Measurements from ENCODE around the gene HCRTR2.

DNA sequence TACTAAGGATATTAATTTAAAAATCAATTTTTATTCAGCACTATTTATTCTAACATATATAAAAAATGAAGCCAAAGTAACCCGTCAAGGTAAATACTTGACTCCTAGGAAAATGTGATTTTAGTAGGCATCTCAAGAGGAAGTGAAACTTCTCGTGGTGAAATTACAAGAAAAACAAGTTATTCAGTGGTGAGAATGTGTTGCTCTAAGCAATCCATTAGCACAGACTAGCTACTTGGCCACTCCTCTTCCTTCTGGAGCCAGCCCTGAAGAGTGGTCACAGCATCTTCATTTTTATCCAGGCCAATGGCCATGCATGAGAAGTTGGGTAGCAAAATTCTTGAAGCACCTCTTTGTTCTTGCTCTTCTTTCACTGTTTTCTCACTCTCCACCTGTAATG is 112.5 kb downstream of the HCRTR2 start:
- TF ChIP-seq EZH2 (IDR thresholded peaks at IDR 0.05) (no peak), POLR2AphosphoS5 (IDR thresholded peaks at IDR 0.05; ENCODE audit: borderline replicate concordance, low read depth, low read length) (no peak)
